Colonic mucosa (tissue), 4 donors: ENCODE results near the gene CD177. TPM values are rescaled to one million over a fixed set of nuclear protein-coding genes. Genes with fewer than 3 reads are reported as not detected.
"Not testable (repeated sequence)": the region's sequence is repeated elsewhere in the genome, so short reads cannot be mapped to it uniquely, and the experiment has no call there.

Experiments
- DNase-seq: peaks from one replicate; pipeline ENCODE4 v3.0.0-alpha.2; 2020
- H3K27ac ChIP-seq: fragments of 200-600 bp; one replicate; pipeline ENCODE4 v1.8.0; 2021
- H3K27me3 ChIP-seq: fragments of 200-600 bp; one replicate; pipeline ENCODE4 v1.8.0; 2021
- H3K36me3 ChIP-seq: fragments of 200-600 bp; one replicate; pipeline ENCODE4 v1.8.0; 2021
- H3K4me1 ChIP-seq: fragments of 200-600 bp; one replicate; pipeline ENCODE4 v1.8.0; 2021; ENCODE audit warnings: mild to moderate bottlenecking
- H3K4me3 ChIP-seq: fragments of 200-600 bp; one replicate; pipeline ENCODE4 v1.8.0; 2021
- H3K9ac ChIP-seq, 2 donors: one replicate each; pipeline ENCODE4 v1.7.0; 2013; ENCODE audit warnings: control low read depth in 2 of 2, low read depth in 2 of 2, low read length in 2 of 2
- H3K9me3 ChIP-seq: fragments of 200-600 bp; one replicate; pipeline ENCODE4 v1.8.0; 2021
- CTCF ChIP-seq: fragments of 200-600 bp; IDR thresholded peaks from one replicate; pipeline ENCODE4 v1.8.0; 2022; ENCODE audit warnings: antibody characterized with exemption, mild to moderate bottlenecking
- intact Hi-C: fragments of 100-400 bp; cut with DNase I; formaldehyde crosslinking; loops from one replicate; pipeline ENCODE4 v1.14.1; 2022
- total RNA-seq, 2 donors: library from RNA; stranded (reverse); fragmentation: NEBNext Ultra II Directional in 1 of 2; extraction: Animal tissue kit (Norgen Biotek cat#: 25700) in 1 of 2; gene quantifications; one replicate each; pipeline ENCODE4 v1.2.1, GENCODE V29; 2021
- donor health status: healthy.
- donor health status: DM: no; HTN: no; CAD: no.
- donor health status: DM: no; HTN: no; CAD: no.

Gene CD177
- total RNA-seq, 2 donors from 2014 or later, result 97.4 to 320 TPM

GRCh38 chr19:43351998-43352746, 1.3 kb upstream of the CD177 start:
- peaks cover 3% of the 10 kb centered on the region for H3K4me1 ChIP-seq
- no peaks in the 10 kb centered on the region for H3K36me3 ChIP-seq
- H3K27me3 ChIP-seq, result no peaks in the 10 kb centered on the region
- peak overlapping the region; percentile 68 for H3K27ac ChIP-seq
- no peak for TF ChIP-seq CTCF
- no peak overlapping the region for H3K4me3 ChIP-seq
- intact Hi-C loops, result no loop called here
- H3K9me3 ChIP-seq, result no peaks in the 10 kb centered on the region
- H3K9ac ChIP-seq, result no peak overlapping the region
- no peak for DNase-seq

- H3K4me1 ChIP-seq, result peaks cover 3% of the 10 kb centered on the region
- intact Hi-C loops, result no loop called here
These were observed 780 bp downstream of the CD177 start for GRCh38 chr19:43354305-43354627.

GRCh38 chr19:43356749-43357148, 3.3 kb downstream of the CD177 start:
- H3K4me1 ChIP-seq, H3K9me3 ChIP-seq, H3K27ac ChIP-seq, DNase-seq, H3K4me3 ChIP-seq, H3K36me3 ChIP-seq, H3K9ac ChIP-seq, intact Hi-C loops, H3K27me3 ChIP-seq: not testable (repeated sequence)

More at GRCh38 chr19:43354305-43354627, 780 bp downstream of the CD177 start:
- Histone ChIP-seq H3K9ac (no peak overlapping the region), H3K27me3 (no peaks in the 10 kb centered on the region), H3K4me3 (peak overlapping the region; percentile 30), H3K36me3 (no peaks in the 10 kb centered on the region), H3K9me3 (no peaks in the 10 kb centered on the region), H3K27ac (no peak overlapping the region)
- TF ChIP-seq CTCF, result no peak
- no peak for DNase-seq

- Histone ChIP-seq H3K4me1 (no peaks in the 10 kb centered on the region), H3K27me3 (no peaks in the 10 kb centered on the region), H3K9me3 (no peaks in the 10 kb centered on the region), H3K9ac (no peak overlapping the region), H3K4me3 (no peak overlapping the region), H3K27ac (no peak overlapping the region), H3K36me3 (no peaks in the 10 kb centered on the region)
- intact Hi-C loops, result no loop called here
- TF ChIP-seq CTCF, result no peak
- no peak for DNase-seq
These were observed 8.7 kb downstream of the CD177 start for GRCh38 chr19:43362179-43362578.

- Histone ChIP-seq H3K27me3 (no peaks in the 10 kb centered on the region), H3K36me3 (no peaks in the 10 kb centered on the region), H3K9ac (no peak overlapping the region), H3K9me3 (no peaks in the 10 kb centered on the region), H3K4me3 (no peak overlapping the region), H3K27ac (no peak overlapping the region), H3K4me1 (no peaks in the 10 kb centered on the region)
- no peak for TF ChIP-seq CTCF
- intact Hi-C loops, result no loop called here
- DNase-seq, result peak; percentile 49
These were observed 9.3 kb downstream of the CD177 start for GRCh38 chr19:43362745-43363144.

GRCh38 chr19:43365677-43366076, 12.2 kb downstream of the CD177 start:
- H3K36me3 ChIP-seq, H3K9ac ChIP-seq, H3K27ac ChIP-seq, H3K9me3 ChIP-seq, intact Hi-C loops, H3K4me3 ChIP-seq, H3K27me3 ChIP-seq, H3K4me1 ChIP-seq, DNase-seq: not testable (repeated sequence)
